Measurements from ENCODE around the gene GSTM3. TPM values are rescaled to one million over a fixed set of nuclear protein-coding genes. Genes with fewer than 3 reads are reported as not detected.

GSTM3 gene
- total and polyA plus RNA-seq, 10 of the 15 experiments (the other 5 are each of a cell fraction or from before 2014, with no cell fraction given) = not detected

- intact Hi-C loops (cut with micrococcal nuclease; ENCODE audit: unreplicated experiment) = no loop called here
- TF ChIP-seq IKZF2 (IDR thresholded peaks at IDR 0.05) (0 out of 4 replicates have a peak, but pooled peaks of 1 of the 2 experiments have one; percentile 14), BACH1 (IDR thresholded peaks at IDR 0.05; ENCODE audit: borderline replicate concordance) (peak; percentile 76), POU2F2 (IDR thresholded peaks at IDR 0.05; ENCODE audit: borderline replicate concordance, low read depth, low read length) (0 out of 3 replicates have a peak, but pooled peaks have one; percentile 36), ZBTB4 (CRISPR knock-in tag; IDR thresholded peaks at IDR 0.05) (no peak), JUNB (IDR thresholded peaks at IDR 0.05) (peak; percentile 52)
- H3K27ac ChIP-seq (ENCODE audit: control insufficient read depth, insufficient read depth) = no peak overlapping the region
- ATAC-seq (peak; percentile 84), DNase-seq (ENCODE audit: low read depth, low spot score) (peak; percentile 31), FAIRE-seq (peak; percentile 83)
- CTCF ChIA-PET = interaction anchor here (2.4 kb wide), 1 partner anchor 265 kb away, joined by 11 read pairs; the partner anchor contains the start of gene AHCYL1
- no peak overlapping the region for H3K9ac ChIP-seq (ENCODE audit: control insufficient read depth, insufficient read depth, low read length)
- H3K27me3 ChIP-seq (replicated peaks in 1 of 2; ENCODE audit: control insufficient read depth in 2 of 2, insufficient read depth in 2 of 2, low read length in 1 of 2) = no peaks in the 10 kb centered on the region
- no peaks in the 10 kb centered on the region for H3K36me3 ChIP-seq (ENCODE audit: control insufficient read depth in 2 of 2, insufficient read depth in 2 of 2, low read length in 1 of 2)
- no TSS peak for BruUV-seq (replicated peaks)
- 1% methylated on average over 5 of the region's 5 CpGs for WGBS (ENCODE audit: insufficient coverage, insufficient replicate concordance, low lambda C conversion rate, missing lambda C conversion rate)
- RAD21 ChIA-PET (ENCODE audit: unreplicated experiment) = no interaction called here
- peak overlapping the region; percentile 62; the same call in 1 of the 2 replicates for H2AFZ ChIP-seq (ENCODE audit: control insufficient read depth, low read depth, low read length)
- no peak overlapping the region for H3K4me2 ChIP-seq (ENCODE audit: control insufficient read depth, insufficient read depth)
- in situ Hi-C loops (cut with MboI) = no loop called here
- H3K4me3 ChIP-seq = 0 out of 2 replicates have a peak overlapping the region, but pooled peaks have one; percentile 6
- H4K20me1 ChIP-seq (ENCODE audit: control insufficient read depth, insufficient read depth) = no peaks in the 10 kb centered on the region
- SMC1A ChIA-PET (ENCODE audit: uncharacterized antibody, unreplicated experiment) = no interaction called here
- H3K79me2 ChIP-seq (ENCODE audit: control insufficient read depth, insufficient read depth, low read length) = no peaks in the 10 kb centered on the region
- H3K4me1 ChIP-seq (ENCODE audit: control insufficient read depth, insufficient read depth, low read length) = peaks cover 11% of the 10 kb centered on the region
- H3K9me3 ChIP-seq (replicated peaks; ENCODE audit: control insufficient read depth, insufficient read depth, low read length) = no peaks in the 10 kb centered on the region; the same call in 2 of the 3 replicates
- POLR2A ChIA-PET = no interaction called here
These were observed 21.5 kb downstream of the GSTM3 start for GRCh38 chr1:109719337-109719837.

Measured in GM12878 (cell line).